ENCODE data around the gene CPPED1. TPM values are rescaled to one million over a fixed set of nuclear protein-coding genes. Genes with fewer than 3 reads are reported as not detected.

The CPPED1 gene
- total and polyA plus RNA-seq, 10 of the 15 experiments (the other 5 are each of a cell fraction or from before 2014, with no cell fraction given) = 7.1 to 39.0 (median 16.0) TPM

DNA sequence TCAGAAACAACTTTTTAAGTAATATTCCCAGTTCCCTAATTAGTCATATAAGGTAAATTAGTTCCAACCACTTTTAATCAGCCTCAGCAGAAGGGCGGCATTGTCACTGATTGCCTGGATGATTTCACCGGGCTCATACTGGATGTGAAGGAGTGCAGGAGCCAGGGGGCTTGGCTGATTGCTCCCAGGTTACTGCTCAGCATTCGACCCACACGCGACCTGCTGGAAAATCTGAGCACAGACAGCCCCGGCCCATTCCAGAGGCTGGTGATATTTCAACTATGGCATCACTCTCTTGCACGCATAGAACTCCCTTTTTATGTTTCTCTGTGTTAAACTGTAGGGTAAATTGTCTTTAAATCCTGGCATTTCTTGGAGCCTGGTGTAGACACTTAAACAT lies 34.2 kb downstream of the CPPED1 start (continued):
- TF ChIP-seq MLLT1 (IDR thresholded peaks at IDR 0.05) = no peak
- TF ChIP-seq NR2C2 (IDR thresholded peaks at IDR 0.05; ENCODE audit: borderline replicate concordance, control insufficient read depth, insufficient read length, low read depth) = no peak
- TF ChIP-seq NFYA (IDR thresholded peaks at IDR 0.05; ENCODE audit: borderline replicate concordance, low read depth, low read length) = no peak
- TF ChIP-seq ZNF24 (IDR thresholded peaks at IDR 0.05) = no peak
- TF ChIP-seq, protein P1, sequence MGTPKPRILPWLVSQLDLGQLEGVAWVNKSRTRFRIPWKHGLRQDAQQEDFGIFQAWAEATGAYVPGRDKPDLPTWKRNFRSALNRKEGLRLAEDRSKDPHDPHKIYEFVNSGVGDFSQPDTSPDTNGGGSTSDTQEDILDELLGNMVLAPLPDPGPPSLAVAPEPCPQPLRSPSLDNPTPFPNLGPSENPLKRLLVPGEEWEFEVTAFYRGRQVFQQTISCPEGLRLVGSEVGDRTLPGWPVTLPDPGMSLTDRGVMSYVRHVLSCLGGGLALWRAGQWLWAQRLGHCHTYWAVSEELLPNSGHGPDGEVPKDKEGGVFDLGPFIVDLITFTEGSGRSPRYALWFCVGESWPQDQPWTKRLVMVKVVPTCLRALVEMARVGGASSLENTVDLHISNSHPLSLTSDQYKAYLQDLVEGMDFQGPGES (IDR thresholded peaks at IDR 0.05) = no peak
- TF ChIP-seq SMC3 (IDR thresholded peaks at IDR 0.05; ENCODE audit: borderline replicate concordance, low read length) = no peak
- no peak for TF ChIP-seq KLF5 (IDR thresholded peaks at IDR 0.05; ENCODE audit: partially characterized antibody)
- no peak for TF ChIP-seq BCLAF1 (IDR thresholded peaks at IDR 0.05)
- TF ChIP-seq MAX (IDR thresholded peaks at IDR 0.05; ENCODE audit: low read depth, low read length) = no peak
- no peak for TF ChIP-seq NRF1 (conservative IDR thresholded peaks at IDR 0.05; ENCODE audit: low read depth, low read length)
- no peak for TF ChIP-seq POLR2A (IDR thresholded peaks at IDR 0.05; ENCODE audit: low read depth, low read length)
